IPS DF 19.7 (cell line): ENCODE data around the gene OR2AE1.
"Not testable (repeated sequence)": the region's sequence is repeated elsewhere in the genome, so short reads cannot be mapped to it uniquely, and the experiment has no call there.

Source experiments
- DNase-seq: peaks from one replicate; pipeline ENCODE4 v3.0.0-alpha.2; 2013; ENCODE audit warnings: low read depth, low spot score

The OR2AE1 gene, protein sequence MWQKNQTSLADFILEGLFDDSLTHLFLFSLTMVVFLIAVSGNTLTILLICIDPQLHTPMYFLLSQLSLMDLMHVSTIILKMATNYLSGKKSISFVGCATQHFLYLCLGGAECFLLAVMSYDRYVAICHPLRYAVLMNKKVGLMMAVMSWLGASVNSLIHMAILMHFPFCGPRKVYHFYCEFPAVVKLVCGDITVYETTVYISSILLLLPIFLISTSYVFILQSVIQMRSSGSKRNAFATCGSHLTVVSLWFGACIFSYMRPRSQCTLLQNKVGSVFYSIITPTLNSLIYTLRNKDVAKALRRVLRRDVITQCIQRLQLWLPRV

DNA sequence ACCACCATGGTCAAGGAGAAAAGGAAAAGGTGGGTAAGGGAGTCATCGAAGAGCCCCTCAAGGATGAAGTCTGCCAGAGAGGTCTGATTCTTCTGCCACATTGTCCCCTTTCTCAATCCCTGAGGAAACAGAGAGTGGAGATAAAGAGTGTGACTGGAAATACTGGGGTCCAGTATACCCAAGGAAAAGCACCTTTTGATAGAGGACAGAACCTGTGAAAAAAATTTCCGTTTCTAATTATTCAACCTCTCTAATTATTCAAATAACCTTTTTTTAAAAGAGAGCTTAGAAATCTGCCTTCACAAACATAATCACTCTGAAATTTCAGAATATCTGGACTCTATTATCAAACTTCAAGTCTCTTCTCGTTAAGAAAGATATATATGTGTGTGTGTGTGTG is at the start of gene OR2AE1:
OR2AE1 (minus strand) TSS at position 101 of the 400 bp plus-strand sequence; CDS start at position 101, 0 bp downstream.
- DNase-seq = no peak

DNA sequence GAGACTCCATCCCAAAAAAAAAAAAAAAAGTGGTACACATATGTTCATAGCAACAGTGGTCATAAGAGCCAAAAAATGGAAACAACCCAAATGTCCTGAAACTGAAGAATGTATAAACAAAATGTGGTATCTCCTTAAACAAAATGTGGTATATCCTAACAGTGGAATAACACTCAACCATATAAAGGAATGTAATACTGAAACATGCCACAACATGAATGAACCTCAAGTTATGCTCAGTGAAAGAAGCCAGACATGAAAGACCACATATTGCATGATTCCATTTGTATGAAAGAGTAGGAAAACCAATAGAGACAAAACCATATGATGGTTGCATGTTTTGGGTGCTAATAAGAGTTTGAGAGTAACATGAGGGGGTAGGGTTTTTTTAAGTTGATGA is 49.5 kb upstream of the OR2AE1 start:
- no peak for DNase-seq

DNA sequence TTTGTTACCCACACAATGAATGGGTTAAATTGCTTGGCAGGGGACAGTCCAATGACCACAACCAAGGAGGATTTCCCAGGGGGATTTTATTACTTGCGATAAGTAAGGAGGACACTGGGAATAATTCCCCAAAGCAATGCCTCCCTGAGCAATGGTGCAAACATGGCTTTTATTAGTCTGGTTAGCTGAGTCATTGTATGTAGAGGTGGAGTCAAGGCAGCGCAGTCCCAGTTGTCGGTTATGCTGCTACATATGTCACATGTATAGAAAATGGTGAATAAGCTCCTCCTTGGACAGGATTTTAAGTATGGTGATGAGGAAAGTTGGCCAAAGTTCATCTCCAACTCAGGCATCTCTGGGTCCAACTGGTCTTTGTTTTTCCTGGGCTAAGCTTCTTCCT is 46.4 kb upstream of the OR2AE1 start:
- DNase-seq = no peak

DNA sequence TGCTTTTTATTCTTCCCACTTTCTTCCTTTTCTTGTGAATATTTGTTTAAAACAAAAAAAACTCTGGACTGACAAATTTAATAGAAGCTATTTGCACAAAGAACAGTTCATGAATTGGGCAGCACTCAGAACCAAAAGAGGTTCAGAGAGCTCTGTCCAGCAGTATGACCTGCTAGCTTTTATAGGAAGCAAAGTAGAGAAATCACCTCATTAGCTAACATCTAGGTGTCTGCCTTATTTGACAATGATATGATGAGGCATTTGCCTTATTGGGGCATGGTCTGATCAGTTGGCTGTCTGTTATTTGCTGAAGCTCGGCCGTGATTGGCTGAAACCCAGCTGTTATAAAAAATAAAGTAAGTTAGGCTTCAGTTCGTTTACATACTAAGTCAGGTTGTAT is 43.3 kb upstream of the OR2AE1 start:
- DNase-seq = no peak

DNA sequence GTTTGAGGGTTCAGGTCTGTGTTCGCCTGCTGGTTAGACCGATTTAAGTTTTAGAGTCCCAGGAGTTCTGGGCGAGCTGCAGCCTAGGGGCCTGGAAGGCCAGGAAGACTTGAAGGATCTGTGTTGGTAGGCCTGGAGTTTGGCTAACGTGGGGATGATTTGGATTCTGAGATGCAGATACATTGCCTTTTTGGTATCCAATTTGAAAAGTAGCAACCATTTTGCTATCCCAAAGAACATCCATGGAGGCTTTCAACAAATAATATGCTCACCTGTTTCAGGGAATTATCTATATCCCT is 42.9 kb upstream of the OR2AE1 start:
- DNase-seq = no peak

DNA sequence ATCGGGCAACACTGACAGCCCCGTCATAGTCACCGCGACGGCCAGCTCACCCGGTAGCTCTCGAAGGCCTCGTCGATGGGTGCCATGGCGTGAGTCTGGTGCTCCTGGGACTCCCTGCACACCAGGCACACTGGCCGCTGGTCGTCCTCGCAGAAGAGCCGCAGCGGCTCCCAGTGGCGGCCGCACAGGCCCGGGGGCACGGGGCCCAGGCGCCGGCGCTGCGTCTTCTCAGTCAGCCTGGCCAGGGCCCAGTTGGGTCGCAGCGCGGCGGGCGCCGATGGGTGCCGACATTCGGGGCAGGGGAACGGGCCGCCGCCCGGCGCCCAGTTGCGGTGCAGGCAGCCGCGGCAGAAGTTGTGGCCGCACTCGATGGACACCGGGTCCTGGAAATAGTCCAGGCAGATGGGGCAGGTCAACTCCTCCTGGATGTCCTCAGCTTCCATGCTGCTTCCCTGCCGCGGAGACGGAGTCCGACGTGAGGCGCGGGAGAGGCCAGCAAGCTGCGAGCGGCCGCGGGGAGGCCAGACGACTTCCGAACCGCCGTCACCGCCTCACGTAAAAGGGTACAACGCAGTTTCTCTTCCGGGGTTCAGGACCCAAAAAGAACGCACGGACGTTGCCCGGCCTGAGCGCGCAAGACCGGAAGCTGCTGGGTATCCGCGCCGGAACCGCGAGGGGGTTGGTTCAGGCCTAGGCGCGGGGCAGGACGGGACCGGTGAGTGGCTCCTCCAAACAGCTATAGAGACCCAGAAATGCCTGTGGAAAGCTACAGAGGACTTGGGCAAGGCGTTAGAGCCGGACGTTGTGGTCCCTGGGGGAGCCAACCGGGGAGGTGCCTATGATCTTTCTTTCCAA is 42.4 kb upstream of the OR2AE1 start, which contains the start of gene TRIM4:
TRIM4 (minus strand) TSS at position 572 of the 855 bp plus-strand sequence; CDS start at position 443, 129 bp downstream.
- no peak for DNase-seq

DNA sequence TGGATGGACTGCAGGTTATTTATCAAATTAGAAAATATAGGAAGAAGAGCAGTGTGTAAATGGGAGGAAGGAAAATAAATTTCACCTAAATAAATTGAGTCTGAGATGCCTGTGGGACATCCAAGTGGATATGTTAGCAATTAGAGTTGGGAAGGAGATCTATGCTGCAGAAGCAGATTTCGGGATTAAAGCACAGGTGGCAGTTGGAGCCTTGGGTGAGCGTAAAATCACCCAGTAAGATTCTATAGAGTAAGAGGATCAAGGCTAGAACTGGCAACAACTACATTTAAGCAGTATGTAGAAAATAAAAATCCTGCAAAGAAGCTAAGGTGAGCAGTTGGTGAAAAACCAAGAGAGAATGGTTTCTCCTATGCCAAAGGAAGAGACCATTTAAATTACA is 34.1 kb upstream of the OR2AE1 start:
- DNase-seq = no peak

DNA sequence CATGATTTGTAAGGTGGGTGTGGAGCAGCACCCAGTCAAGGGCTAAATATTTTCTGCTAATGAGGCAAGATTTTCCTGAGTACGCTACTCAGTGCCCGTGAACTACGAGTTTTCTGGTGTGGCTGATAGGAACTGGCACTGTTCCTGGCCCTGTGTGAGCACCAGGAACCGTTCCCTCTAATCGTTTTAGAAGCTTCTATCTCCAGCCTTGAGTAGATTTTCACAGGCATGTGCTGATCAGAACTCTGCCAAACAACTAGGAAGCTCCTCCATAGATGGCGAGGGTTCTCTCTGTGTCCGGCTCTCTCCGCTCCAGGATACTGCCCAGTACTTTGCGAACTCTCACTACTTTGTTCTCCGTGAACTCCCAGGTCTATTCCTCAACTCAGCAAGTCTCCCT is 24.7 kb upstream of the OR2AE1 start:
- no peak for DNase-seq

DNA sequence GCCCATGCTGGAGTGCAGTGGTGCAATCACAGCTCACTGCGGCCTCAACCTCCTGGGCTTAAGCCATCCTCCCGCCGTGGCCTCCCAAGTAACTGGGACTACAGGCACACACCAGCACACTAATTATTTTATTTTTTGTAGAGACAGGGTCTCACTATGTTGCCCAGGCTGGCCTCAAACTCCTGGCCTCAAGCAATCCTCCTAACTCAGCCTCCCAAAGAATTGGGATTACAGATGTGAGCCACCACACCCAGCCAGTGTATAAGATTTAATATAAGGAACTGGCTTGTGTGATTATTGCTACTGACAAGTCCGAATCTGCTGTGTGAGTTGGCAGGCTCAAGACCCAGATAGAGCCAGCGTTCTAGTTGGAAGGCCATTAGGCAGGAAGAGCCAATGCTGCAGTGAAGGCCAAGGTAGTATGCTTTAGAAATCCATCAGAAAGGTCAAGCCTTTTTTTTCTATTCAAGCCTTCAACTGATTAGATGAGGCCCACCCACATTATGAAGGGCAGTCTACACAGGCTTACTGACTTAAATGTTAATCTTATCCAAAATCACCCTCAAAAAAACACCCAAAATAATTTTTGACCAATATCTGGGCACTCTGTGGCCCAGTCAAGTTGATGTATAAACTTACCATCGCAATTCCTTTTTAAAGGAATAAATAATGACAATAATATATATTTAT is 23.1 kb upstream of the OR2AE1 start:
- no peak for DNase-seq

DNA sequence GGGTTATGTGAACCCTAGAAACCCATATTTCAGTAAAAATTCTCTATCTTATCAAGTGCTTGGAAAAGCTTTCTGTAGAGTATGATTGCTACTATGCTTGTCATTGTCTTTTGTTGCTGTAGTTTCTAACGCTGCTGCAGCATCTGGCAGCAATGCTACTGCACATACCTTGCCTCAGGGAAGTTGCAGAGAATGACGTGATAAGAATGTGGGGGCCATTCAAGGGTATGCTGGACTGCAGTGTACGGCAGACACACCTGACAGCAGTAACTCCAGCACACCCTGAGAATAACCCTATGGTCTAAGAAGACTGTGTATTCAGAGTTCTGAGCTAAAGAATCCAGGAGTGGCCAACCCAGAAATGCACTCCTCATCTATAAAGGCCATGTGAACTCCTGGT is 22.0 kb upstream of the OR2AE1 start:
- no peak for DNase-seq

DNA sequence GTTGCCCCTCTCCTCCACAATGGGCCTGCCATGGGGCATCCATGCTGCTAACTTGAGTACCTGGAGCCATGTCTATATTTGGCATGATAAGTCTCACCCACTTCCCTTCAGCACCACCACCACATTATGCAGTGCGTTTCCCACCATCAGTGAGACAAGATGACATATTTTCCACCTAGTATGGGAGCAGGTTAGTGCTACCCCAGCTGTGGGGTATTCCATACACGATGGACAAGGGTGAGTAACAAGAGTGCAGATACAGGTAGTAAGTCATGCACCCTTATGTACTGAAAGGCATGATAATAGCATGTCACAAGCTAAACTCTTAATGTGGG is 21.2 kb upstream of the OR2AE1 start:
- no peak for DNase-seq

DNA sequence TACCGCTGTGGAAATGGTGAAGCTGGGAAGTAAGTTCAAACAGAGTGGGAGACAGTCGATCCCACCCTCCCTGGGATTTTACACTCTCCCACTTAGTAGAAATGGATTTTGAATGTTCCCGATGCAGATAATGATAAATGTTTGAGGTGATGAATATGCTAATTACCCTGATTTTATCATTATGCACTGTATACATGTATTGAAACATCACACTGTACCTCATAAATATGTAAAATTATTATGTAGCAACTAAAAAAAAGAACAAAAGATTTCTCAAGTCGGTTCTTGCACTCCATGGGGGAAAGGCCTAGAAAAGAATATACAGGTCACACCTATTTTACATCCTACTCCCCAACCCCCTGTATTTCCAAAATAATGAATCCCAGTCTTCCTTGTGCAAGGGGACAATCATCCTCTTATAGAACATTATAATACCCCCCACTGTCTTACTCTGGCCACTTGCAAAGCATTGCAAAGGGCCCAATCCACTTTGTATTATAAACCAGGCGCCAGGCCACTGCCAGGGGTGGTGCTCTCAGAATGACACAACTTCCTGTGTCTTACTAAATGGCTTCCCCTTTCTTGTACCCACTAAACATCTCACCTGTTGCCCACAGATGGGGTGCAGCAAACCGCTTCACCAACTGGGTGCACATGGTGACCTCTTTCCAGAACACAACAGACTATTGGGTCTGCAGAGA is 20.6 kb upstream of the OR2AE1 start:
- no peak for DNase-seq

DNA sequence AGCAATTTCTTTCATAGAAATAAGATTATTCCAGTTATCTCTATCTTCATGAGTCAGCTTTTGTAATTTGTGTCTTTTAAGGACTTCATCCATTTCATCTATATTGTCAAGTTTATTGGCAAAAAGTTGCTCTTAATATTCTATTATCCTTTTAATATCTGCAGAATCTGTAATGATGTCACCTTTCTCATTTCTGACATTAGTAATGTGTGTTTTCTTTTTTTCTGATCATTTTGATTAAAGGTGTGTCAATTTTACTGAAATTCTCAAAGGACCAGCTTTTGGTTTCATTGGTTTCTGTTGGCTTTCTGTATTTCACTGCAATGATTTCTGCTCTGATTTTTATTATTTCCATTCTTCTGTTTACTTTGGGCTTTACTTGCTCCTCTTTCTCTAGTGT is 17.9 kb upstream of the OR2AE1 start:
- DNase-seq = no peak

DNA sequence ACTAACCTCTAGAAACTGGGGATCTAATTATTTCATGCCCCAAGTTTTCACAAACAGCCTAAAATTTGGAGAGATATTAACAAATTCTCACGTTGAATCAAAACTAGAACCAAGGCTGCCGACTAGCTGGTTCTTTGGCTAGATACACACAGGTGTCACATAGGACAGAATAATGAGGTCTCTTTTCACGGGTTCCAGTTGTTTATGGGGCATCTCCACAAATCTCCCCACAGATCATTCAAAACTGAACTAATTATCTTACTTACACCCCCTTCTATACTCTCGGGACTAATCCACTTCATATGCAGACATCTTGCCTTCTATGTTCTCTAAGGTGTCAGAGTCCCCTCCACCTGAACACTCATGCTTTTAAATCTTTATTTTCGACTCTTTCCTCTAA is 16.4 kb upstream of the OR2AE1 start:
- no peak for DNase-seq

DNA sequence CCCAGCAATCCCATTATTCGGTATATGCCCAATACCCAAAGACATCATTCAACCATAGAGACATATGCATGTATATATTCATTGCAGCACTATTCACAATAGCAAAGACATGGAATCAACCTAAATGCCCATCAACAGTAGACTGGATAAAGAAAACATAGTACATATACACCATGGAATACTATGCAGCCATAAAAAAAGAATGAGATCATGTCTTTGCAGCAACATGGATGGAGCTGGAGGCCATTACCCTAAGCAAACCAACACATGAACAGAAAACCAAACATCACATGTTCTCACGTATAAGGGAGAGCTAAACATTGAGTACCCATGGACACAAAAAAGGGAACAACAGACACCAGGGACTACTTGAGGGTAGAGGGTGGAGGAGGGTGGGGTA is 13.5 kb upstream of the OR2AE1 start:
- not testable (repeated sequence) for DNase-seq

DNA sequence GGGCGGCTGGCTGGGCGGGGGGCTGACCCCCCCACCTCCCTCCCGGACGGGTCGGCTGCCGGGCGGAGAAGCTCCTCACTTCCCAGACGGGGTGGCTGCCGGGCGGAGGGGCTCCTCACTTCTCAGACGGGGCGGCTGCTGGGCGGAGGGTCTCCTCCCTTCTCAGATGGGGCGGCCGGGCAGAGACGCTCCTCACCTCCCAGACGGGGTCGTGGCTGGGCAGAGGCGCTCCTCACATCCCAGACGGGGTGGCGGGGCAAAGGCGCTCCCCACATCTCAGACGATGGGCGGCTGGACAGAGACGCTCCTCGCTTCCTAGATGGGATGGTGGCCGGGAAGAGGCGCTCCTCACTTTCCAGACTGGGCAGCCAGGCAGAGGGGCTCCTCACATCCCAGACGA is 11.5 kb upstream of the OR2AE1 start:
- DNase-seq = not testable (repeated sequence)

DNA sequence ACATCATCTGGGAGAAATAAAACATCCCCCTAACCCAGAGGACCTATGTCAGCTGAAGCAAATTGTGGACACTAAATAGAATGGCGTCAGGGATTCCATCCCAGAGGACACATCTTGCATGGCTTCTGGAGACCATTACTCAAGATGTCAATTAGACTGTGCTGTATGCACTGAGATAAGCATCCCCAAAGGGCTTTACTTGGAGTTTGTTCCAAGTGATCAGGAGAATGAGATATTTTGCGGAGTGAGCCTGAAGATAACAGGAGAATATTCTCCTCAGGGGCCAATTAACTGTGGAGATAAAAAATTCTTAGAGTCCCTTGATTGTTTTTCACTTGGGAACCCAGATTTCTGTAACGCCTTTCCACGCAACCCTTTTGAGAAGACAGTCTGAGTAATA is 4.5 kb upstream of the OR2AE1 start:
- no peak for DNase-seq

DNA sequence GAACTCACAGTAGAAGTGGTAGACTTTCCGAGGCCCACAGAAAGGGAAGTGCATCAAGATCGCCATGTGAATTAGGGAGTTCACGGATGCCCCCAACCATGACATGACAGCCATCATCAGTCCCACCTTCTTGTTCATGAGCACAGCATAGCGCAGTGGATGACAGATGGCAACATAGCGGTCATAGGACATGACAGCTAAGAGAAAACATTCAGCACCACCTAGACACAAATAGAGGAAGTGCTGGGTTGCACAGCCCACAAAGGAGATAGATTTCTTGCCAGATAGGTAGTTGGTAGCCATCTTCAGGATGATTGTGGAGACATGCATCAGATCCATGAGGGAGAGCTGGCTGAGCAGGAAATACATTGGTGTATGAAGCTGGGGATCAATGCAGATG is 342 bp downstream of the OR2AE1 start:
- DNase-seq = no peak

DNA sequence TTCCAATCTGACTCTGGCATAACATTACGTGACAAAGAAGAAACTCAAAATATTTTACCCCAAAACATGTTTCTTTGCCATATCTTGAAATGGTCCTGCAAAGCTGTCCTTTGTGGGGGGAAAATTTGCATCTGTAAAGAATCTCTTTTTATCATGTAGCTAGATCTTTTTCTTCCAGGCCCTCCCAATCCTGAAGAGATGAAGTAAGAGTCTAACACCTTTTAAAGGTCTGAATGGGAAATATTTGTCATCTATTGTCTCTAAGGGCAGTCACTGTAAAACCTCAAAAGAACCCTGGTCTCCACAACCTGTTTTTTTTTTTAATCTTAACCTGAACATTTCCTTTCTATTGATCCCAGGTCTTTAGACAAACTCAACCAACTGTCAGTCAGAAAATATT is 8.6 kb downstream of the OR2AE1 start:
- DNase-seq = no peak

DNA sequence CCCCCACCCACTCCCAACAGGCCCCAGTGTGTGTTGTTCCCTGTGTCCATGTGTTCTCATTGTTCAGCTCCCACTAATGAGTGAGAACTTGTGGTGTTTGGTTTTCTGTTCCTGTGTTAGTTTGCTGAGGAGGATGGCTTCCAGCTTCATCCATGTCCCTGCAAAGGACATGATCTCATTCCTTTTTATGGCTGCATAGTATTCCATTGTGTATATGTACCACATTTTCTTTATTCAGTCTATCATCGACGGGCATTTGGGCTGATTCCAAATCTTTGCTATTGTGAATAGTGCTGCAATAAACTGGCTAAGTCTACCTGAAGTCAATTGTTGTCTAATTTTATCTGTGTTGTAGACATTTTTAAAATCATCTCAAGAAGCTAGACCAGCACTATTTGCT is 9.4 kb downstream of the OR2AE1 start:
- DNase-seq = not testable (repeated sequence)

DNA sequence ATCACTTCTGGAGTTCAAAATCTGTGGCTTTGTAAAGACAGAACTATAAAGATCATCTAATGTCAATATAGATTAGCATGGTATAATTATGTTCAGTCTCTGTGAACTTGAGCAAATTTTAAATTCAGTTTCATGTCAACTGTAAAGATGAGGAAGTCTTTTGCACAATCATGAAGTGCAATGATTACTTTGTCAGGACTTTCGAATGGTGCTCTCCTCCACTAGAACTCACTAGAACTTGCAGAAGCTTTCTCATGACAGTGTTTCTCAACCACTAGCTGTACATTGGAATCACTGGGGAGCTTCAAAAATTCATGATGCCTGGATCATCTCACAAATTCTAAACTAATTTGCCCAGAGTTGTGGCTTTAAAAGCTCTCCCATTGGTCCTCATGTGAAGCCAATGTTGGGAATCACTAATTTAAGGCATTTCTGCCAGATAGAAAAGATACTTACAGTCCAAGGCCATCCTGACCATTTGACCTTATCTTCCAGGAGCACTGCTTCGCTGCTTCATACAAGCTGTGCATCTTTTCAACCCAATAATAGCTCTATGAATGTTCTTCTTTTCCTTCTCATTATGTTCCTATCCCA is 12.9 kb downstream of the OR2AE1 start:
- no peak for DNase-seq
